Measurements from ENCODE around the gene PACSIN1. TPM values are rescaled to one million over a fixed set of nuclear protein-coding genes. Genes with fewer than 3 reads are reported as not detected.

PACSIN1 gene
- total RNA-seq, 1 experiment from 2014 or later, result 7.0 TPM

DNA sequence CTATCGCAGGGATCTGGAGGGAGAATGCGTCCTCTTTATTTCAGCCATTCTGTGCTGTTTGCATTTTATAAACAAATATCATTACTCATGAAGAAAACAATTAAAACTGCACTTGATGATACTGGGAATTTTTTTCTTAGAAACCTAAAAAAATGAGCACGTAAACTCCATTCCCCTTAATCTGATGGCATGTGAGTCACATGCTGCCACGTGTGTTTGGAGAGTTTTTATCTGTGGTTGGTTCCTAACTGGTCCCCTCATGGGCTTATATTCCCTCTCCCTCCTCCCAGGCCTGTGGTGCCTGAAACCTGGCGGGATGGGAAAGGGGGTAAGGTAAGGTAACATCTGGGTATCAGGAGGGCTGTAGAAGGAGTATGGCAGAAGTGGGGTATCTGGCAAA is 6.5 kb downstream of the PACSIN1 start:
- peaks cover 8 to 10% (median 8%) of the 10 kb centered on the region in 3 experiments; a peak in 6 of 7 replicates for H3K36me3 Mint-ChIP-seq (ENCODE audit: insufficient read depth in 1 of 3, low read depth in 3 of 3)
- no peak overlapping the region for H3K4me3 Mint-ChIP-seq
- Histone ChIP-seq H3K79me1 (ENCODE audit: insufficient read depth, low read depth, low read length, poor library complexity, severe bottlenecking) (no peaks in the 10 kb centered on the region), H2BK20ac (ENCODE audit: low read depth, low read length, poor library complexity, severe bottlenecking) (no peak overlapping the region), H2AK5ac (ENCODE audit: insufficient read length, low read length) (no peak overlapping the region), H3K56ac (ENCODE audit: insufficient read length, low read depth, low read length) (no peak overlapping the region), H2BK120ac (ENCODE audit: low read depth, low read length, poor library complexity, severe bottlenecking) (no peak overlapping the region), H3K9ac (ENCODE audit: extremely low read depth, insufficient read length, low read length) (no peak overlapping the region), H3K23me2 (ENCODE audit: insufficient read length, low read depth, low read length, poor library complexity, severe bottlenecking) (no peaks in the 10 kb centered on the region), H4K91ac (ENCODE audit: insufficient read length, low read depth, low read length) (no peak overlapping the region), H3K23ac (ENCODE audit: insufficient read length, low read depth, low read length) (no peak overlapping the region), H2BK5ac (ENCODE audit: insufficient read length, low read length) (no peak overlapping the region), H4K8ac (replicated peaks; ENCODE audit: insufficient read length, low read depth, low read length) (no peak overlapping the region), H3K4me2 (ENCODE audit: insufficient read depth, insufficient read length, low read length) (no peak overlapping the region), H3K18ac (ENCODE audit: insufficient read length, low read depth, low read length) (no peak overlapping the region), H3K4ac (ENCODE audit: low read depth, low read length) (no peak overlapping the region), H3K79me2 (ENCODE audit: insufficient read depth, low read length) (no peaks in the 10 kb centered on the region), H3K4me1 (ENCODE audit: insufficient read depth, low read length) (no peaks in the 10 kb centered on the region; the same call in 1 of the 2 replicates), H3K27ac (ENCODE audit: insufficient read length, low read depth, low read length) (no peak overlapping the region), H2BK15ac (ENCODE audit: low read depth, low read length) (no peak overlapping the region), H3T11ph (ENCODE audit: low read length) (no peak overlapping the region), H4K5ac (ENCODE audit: insufficient read length, low read depth, low read length) (no peak overlapping the region), H2AFZ (ENCODE audit: low read length) (no peak overlapping the region), H4K20me1 (ENCODE audit: control insufficient read depth, insufficient read depth, insufficient read length) (no peaks in the 10 kb centered on the region), H3K9me3 (ENCODE audit: control insufficient read depth, low read depth, low read length) (no peaks in the 10 kb centered on the region), H3K27me3 (ENCODE audit: insufficient read depth, low read length) (no peaks in the 10 kb centered on the region), H2BK12ac (ENCODE audit: insufficient read length, low read depth, low read length) (no peak overlapping the region), H3K14ac (ENCODE audit: insufficient read depth, low read length) (no peak overlapping the region)
- H3K4me1 Mint-ChIP-seq, result peaks cover 7 to 21% of the 10 kb centered on the region in 2 experiments
- no peak for DNase-seq
- TF ChIP-seq, protein P1, sequence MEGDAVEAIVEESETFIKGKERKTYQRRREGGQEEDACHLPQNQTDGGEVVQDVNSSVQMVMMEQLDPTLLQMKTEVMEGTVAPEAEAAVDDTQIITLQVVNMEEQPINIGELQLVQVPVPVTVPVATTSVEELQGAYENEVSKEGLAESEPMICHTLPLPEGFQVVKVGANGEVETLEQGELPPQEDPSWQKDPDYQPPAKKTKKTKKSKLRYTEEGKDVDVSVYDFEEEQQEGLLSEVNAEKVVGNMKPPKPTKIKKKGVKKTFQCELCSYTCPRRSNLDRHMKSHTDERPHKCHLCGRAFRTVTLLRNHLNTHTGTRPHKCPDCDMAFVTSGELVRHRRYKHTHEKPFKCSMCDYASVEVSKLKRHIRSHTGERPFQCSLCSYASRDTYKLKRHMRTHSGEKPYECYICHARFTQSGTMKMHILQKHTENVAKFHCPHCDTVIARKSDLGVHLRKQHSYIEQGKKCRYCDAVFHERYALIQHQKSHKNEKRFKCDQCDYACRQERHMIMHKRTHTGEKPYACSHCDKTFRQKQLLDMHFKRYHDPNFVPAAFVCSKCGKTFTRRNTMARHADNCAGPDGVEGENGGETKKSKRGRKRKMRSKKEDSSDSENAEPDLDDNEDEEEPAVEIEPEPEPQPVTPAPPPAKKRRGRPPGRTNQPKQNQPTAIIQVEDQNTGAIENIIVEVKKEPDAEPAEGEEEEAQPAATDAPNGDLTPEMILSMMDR (conservative IDR thresholded peaks at IDR 0.05), result no peak
- peaks cover 1% of the 10 kb centered on the region; the same call in 1 of the 2 replicates for H3K27me3 Mint-ChIP-seq (ENCODE audit: low read depth)
- no CpG with 5 or more reads among the region's 5 CpGs for WGBS (ENCODE audit: extremely low coverage, insufficient read length, low lambda C conversion rate)
- peaks cover 10% of the 10 kb centered on the region in 2 experiments for H3K9me3 Mint-ChIP-seq
- H3K27ac Mint-ChIP-seq, result peak overlapping the region in 2 of 3 experiments; percentile 26 to 34; a peak in 2 of 7 replicates
